AG04449 (cell line): Measurements from ENCODE around the gene CSKMT.
A peak's percentile ranks its signal among the peaks of the same experiment; 100 is the strongest.
"Not testable (repeated sequence)": the region's sequence is repeated elsewhere in the genome, so short reads cannot be mapped to it uniquely, and the experiment has no call there.

Experiments used
- CTCF ChIA-PET: fragments of 350-600 bp; formaldehyde crosslinking; extraction: SDS; loops from one replicate; lab custom pipeline; 2021; ENCODE audit warnings: antibody characterized with exemption; lab: Yijun Ruan, JAX
- POLR2A ChIA-PET: fragments of 400-600, 350-600 bp; formaldehyde crosslinking; extraction: SDS; loops from one replicate; lab custom pipeline; 2020; ENCODE audit warnings: antibody characterized with exemption, inconsistent platforms; lab: Yijun Ruan, JAX
- DNase-seq: peaks from one replicate; pipeline ENCODE4 v3.0.0-alpha.2; 2010; ENCODE audit warnings: low read depth, low spot score
- H3K4me3 ChIP-seq: 2 replicates; pipeline ENCODE4 v1.5.1; 2011; ENCODE audit warnings: low read depth, mild to moderate bottlenecking, control low read depth, low read length
- CTCF ChIP-seq: IDR thresholded peaks from one replicate; pipeline ENCODE4 v1.5.1; 2011; ENCODE audit warnings: mild to moderate bottlenecking, moderate library complexity, low read length, control low read depth, inconsistent platforms; ENCODE audit not compliant: insufficient read depth; ENCODE audit errors: missing control alignments

Gene CSKMT

GRCh38 chr11:62665075-62665598 lies at the start of gene CSKMT, which contains the start of gene C11orf98:
TSS of gene CSKMT (plus strand) at chr11:62665312. CDS start at chr11:62665880, 568 bp downstream.
TSS of gene C11orf98 (minus strand) at chr11:62665210. CDS start at chr11:62665169, 41 bp downstream.
- ChIA-PET CTCF (interaction anchor here (0.7 to 6.1 kb wide), 13 partner anchors 11 to 270 kb away, joined by 3 to 26 read pairs (median 3); partner anchors contain the start of genes BSCL2, GNG3 and TUT1), POLR2A (interaction anchor here (0.5 to 3.3 kb wide), 46 partner anchors 8 to 270 kb away, joined by 3 to 58 read pairs (median 6); partner anchors contain the start of genes B3GAT3, EEF1G, GANAB and HNRNPUL2)
- DNase-seq: no peak
- H3K4me3 ChIP-seq: peak within 1 kb of the TSS; percentile 92
- TF ChIP-seq CTCF: no peak

- POLR2A ChIA-PET: no interaction called here
- CTCF ChIA-PET: no interaction called here
These were observed 49.6 kb upstream of the CSKMT start for GRCh38 chr11:62615521-62615920.

GRCh38 chr11:62616957-62617356 lies 48.2 kb upstream of the CSKMT start:
- POLR2A ChIA-PET: not testable (repeated sequence)

More at GRCh38 chr11:62615521-62615920, 49.6 kb upstream of the CSKMT start:
- DNase-seq: no peak
- no peak for TF ChIP-seq CTCF
- H3K4me3 ChIP-seq: no peak overlapping the region

GRCh38 chr11:62621027-62621566 lies 44.0 kb upstream of the CSKMT start:
- no peak for DNase-seq
- ChIA-PET POLR2A (interaction anchor here (1.0 to 2.5 kb wide), 12 partner anchors 9 to 76 kb away, joined by 3 to 16 read pairs (median 6); partner anchors contain the start of genes C11orf98, CSKMT, EML3 and GANAB), CTCF (interaction anchor here (0.9 to 6.2 kb wide), 12 partner anchors 8 to 226 kb away, joined by 3 to 49 read pairs (median 5); partner anchors contain the start of genes EML3, ROM1 and TUT1)
- TF ChIP-seq CTCF: no peak
- H3K4me3 ChIP-seq: peak overlapping the region; percentile 83

More at GRCh38 chr11:62616957-62617356, 48.2 kb upstream of the CSKMT start:
- H3K4me3 ChIP-seq, DNase-seq: not testable (repeated sequence)
- CTCF ChIA-PET: interaction anchor here (1.5 kb wide), 1 partner anchor 15 kb away, joined by 4 read pairs; the partner anchor contains the start of gene MTA2

GRCh38 chr11:62621567-62622470 lies 43.3 kb upstream of the CSKMT start, which contains the start of gene B3GAT3:
TSS of gene B3GAT3 (minus strand) at chr11:62621986. CDS start at chr11:62621947, 39 bp downstream.
- TF ChIP-seq CTCF: peak; percentile 24
- H3K4me3 ChIP-seq: peak within 1 kb of the TSS; percentile 83
- ChIA-PET CTCF (interaction anchor here (0.9 to 6.2 kb wide), 14 partner anchors 8 to 227 kb away, joined by 3 to 49 read pairs (median 5); partner anchors contain the start of genes EML3, ROM1 and TUT1), POLR2A (interaction anchor here (1.0 to 2.5 kb wide), 15 partner anchors 8 to 86 kb away, joined by 3 to 16 read pairs (median 6); partner anchors contain the start of genes AHNAK, BSCL2, C11orf98 and CSKMT)
- peak; percentile 82 for DNase-seq
